K562 (cell line): ENCODE data around the gene MRPL40. TPM values are rescaled to one million over a fixed set of nuclear protein-coding genes. Genes with fewer than 3 reads are reported as not detected.

Experiments
- C11orf30 ChIP-seq: fragments of 450-650 bp; IDR thresholded peaks from 2 replicates; pipeline ENCODE4 v1.6.1; 2016; ENCODE audit warnings: low read depth, mild to moderate bottlenecking
- FOXK2 ChIP-seq, 2 experiments: fragments of 450-650 bp; IDR thresholded peaks in 1 of 2; conservative IDR thresholded peaks in 1 of 2; 2 replicates each; pipeline ENCODE4 v1.6.1; 2016; ENCODE audit warnings: low read depth in 2 of 2, mild to moderate bottlenecking in 1 of 2
- HCFC1 ChIP-seq: IDR thresholded peaks from 2 replicates; pipeline ENCODE4 v1.6.1; 2012; ENCODE audit warnings: low read depth, low read length, improper control_type of control experiment
- KLF10 ChIP-seq: fragments of 250-450 bp; sonication (Bioruptor Pico); IDR thresholded peaks from 2 replicates; pipeline ENCODE4 v1.6.1; 2021; ENCODE audit warnings: matching md5 sums
- MCM2 ChIP-seq: fragments of 450-650 bp; IDR thresholded peaks from 2 replicates; pipeline ENCODE4 v1.6.1; 2017; ENCODE audit warnings: low read depth, mild to moderate bottlenecking
- MEIS2 ChIP-seq: fragments of 450-650 bp; IDR thresholded peaks from 2 replicates; pipeline ENCODE4 v1.6.1; 2014; ENCODE audit warnings: mild to moderate bottlenecking; ENCODE audit not compliant: partially characterized antibody
- MYC ChIP-seq, 2 experiments: fragments of 250-450 bp in 1 of 2; sonication (Bioruptor Pico) in 1 of 2; IDR thresholded peaks; 2 replicates each; pipeline versions ENCODE4 v1.5.1 to v1.6.1; 2012 to 2021; ENCODE audit warnings: low read depth in 2 of 2, borderline replicate concordance in 1 of 2, improper control_type of control experiment in 1 of 2, low read length in 1 of 2, mild to moderate bottlenecking in 1 of 2, moderate library complexity in 1 of 2
- NCOA1 ChIP-seq: fragments of 450-650 bp; IDR thresholded peaks from 2 replicates; pipeline ENCODE4 v1.6.1; 2016; ENCODE audit warnings: low read depth
- NRF1 ChIP-seq, 2 experiments: fragments of 450-650 bp; IDR thresholded peaks in 1 of 2; conservative IDR thresholded peaks in 1 of 2; 2 replicates each; pipeline ENCODE4 v1.6.1; 2014; ENCODE audit warnings: mild to moderate bottlenecking in 2 of 2
- SP2 ChIP-seq: IDR thresholded peaks from 2 replicates; pipeline ENCODE4 v1.6.1; 2011; ENCODE audit warnings: mild to moderate bottlenecking, low read depth, low read length, moderate library complexity; ENCODE audit not compliant: poor library complexity, severe bottlenecking; ENCODE audit errors: extremely low read depth
- ZNF224 ChIP-seq: sonication (generic); formaldehyde crosslinking; IDR thresholded peaks from 2 replicates; pipeline ENCODE4 v1.8.0; 2022; ENCODE audit warnings: mild to moderate bottlenecking, missing genetic modification reagents
- ZNF23 ChIP-seq: fragments of 250-450 bp; sonication (Bioruptor Pico); IDR thresholded peaks from 2 replicates; pipeline ENCODE4 v1.4.0; 2020; ENCODE audit warnings: mild to moderate bottlenecking
- ZNF644 ChIP-seq: fragments of 200-800 bp; sonication (Bioruptor generic); IDR thresholded peaks from 2 replicates; pipeline ENCODE4 v1.6.1; 2016; ENCODE audit warnings: low read depth, missing genetic modification characterization, missing compliant biosample characterization
- polyA plus RNA-seq, 8 experiments: library from polyadenylated mRNA; depleted of rRNA in 4 of 8; stranded (reverse) in 5 of 8; unstranded in 3 of 8; fragments of >200 nt; fragmentation: Nextera tagmentation in 2 of 8; fragmentation: Illumina TruSeq in 1 of 8; extraction: Ambion mirVana in 2 of 8; extraction: Trizol in 1 of 8; gene quantifications; 2 replicates each; pipeline versions ENCODE4 v1.2.1 to v1.2.3, GENCODE V29; 2011 to 2014; ENCODE audit warnings: inconsistent platforms in 1 of 8, missing spikeins in 1 of 8
- total RNA-seq, 7 experiments: library from RNA; depleted of rRNA in 6 of 7; stranded (reverse); fragments of >200 nt in 6 of 7; fragmentation: Illumina TruSeq in 2 of 7; extraction: Trizol in 2 of 7; gene quantifications; 2 replicates each; pipeline versions ENCODE4 v1.2.1 to v1.2.3, GENCODE V29; 2011 to 2021; ENCODE audit warnings: low replicate concordance in 1 of 7
- TF ChIP-seq, protein P1 (sequence below), 2 experiments: fragments of 250-450 bp in 1 of 2; fragments of 450-650 bp in 1 of 2; sonication (Bioruptor Pico) in 1 of 2; IDR thresholded peaks; 2 replicates each; pipeline versions ENCODE4 v1.6.1 to v1.8.0; 2016 to 2021; ENCODE audit warnings: mild to moderate bottlenecking in 2 of 2, moderate library complexity in 2 of 2, missing compliant biosample characterization in 1 of 2, missing genetic modification characterization in 1 of 2
- TF ChIP-seq, protein P2 (sequence below): fragments of 150-350 bp; IDR thresholded peaks from 2 replicates; pipeline ENCODE4 v1.6.1; 2014; ENCODE audit warnings: low read depth, mild to moderate bottlenecking, low read length, borderline replicate concordance

MRPL40 gene
- total and polyA plus RNA-seq, 9 of the 15 experiments (the other 6 are each of a cell fraction or from before 2014, with no cell fraction given): 132 to 652 (median 208) TPM

DNA sequence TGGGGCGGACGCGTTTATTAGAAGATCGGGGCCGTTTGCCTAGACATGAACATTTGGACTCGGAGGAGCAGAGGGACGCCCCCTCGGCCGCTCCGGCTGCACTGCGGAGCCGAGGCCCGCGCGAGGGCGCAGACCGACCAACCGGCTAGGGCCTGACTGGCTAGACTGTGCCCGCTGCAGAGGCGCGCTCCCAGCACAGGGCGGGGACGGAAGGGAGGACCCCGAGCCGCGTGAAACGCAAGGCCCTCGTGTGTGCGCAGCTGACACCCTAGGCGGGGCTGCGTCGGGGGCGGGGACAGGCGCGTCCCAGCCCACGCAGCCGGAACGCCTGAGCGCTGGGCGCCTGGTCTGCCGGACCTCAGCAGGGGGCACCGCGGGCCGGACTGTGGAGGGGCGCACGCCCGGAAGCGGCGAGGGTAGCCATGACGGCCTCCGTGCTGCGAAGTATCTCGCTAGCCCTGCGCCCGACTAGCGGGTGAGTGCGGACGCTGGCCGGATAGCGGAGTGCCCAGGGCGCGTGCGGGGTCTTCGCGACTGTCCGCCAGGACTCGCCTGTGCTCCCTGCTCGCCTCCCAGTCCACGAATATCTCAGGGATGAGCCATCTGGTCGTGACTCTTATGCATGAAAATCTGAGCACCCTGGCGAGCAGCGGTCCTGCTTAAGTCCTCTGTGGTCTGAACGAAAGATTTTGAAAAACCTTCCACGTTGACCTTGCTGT lies at the start of gene MRPL40 (continued):
- TF ChIP-seq C11orf30 (no peak), MCM2 (no peak), MEIS2 (no peak), MYC (IDR thresholded peaks at IDR 0.05; ENCODE audit: low read depth, low read length) (peak; percentile 100), MYC (CRISPR knock-in tag; IDR thresholded peaks at IDR 0.05; ENCODE audit: borderline replicate concordance, low read depth) (peak; percentile 100; the same call in 1 of the 2 replicates), NCOA1 (no peak), SP2 (peak; percentile 46), ZNF224 (CRISPR knock-in tag) (no peak), ZNF23 (peak; percentile 32), HCFC1 (peak; percentile 98), NRF1 (conservative IDR thresholded peaks at IDR 0.05 in 1 of 2, IDR thresholded peaks at IDR 0.05 in 1 of 2) (no peak), KLF10 (no peak), FOXK2 (conservative IDR thresholded peaks at IDR 0.05 in 1 of 2, IDR thresholded peaks at IDR 0.05 in 1 of 2; ENCODE audit: low read depth in 2 of 2) (no peak), ZNF644 (tag) (no peak)
- TF ChIP-seq, protein P1, sequence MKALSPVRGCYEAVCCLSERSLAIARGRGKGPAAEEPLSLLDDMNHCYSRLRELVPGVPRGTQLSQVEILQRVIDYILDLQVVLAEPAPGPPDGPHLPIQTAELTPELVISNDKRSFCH (CRISPR knock-in tag; IDR thresholded peaks at IDR 0.05): no peak
- TF ChIP-seq, protein P1 (tag; IDR thresholded peaks at IDR 0.05): no peak
- TF ChIP-seq, protein P2, sequence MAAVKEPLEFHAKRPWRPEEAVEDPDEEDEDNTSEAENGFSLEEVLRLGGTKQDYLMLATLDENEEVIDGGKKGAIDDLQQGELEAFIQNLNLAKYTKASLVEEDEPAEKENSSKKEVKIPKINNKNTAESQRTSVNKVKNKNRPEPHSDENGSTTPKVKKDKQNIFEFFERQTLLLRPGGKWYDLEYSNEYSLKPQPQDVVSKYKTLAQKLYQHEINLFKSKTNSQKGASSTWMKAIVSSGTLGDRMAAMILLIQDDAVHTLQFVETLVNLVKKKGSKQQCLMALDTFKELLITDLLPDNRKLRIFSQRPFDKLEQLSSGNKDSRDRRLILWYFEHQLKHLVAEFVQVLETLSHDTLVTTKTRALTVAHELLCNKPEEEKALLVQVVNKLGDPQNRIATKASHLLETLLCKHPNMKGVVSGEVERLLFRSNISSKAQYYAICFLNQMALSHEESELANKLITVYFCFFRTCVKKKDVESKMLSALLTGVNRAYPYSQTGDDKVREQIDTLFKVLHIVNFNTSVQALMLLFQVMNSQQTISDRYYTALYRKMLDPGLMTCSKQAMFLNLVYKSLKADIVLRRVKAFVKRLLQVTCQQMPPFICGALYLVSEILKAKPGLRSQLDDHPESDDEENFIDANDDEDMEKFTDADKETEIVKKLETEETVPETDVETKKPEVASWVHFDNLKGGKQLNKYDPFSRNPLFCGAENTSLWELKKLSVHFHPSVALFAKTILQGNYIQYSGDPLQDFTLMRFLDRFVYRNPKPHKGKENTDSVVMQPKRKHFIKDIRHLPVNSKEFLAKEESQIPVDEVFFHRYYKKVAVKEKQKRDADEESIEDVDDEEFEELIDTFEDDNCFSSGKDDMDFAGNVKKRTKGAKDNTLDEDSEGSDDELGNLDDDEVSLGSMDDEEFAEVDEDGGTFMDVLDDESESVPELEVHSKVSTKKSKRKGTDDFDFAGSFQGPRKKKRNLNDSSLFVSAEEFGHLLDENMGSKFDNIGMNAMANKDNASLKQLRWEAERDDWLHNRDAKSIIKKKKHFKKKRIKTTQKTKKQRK: no peak
